Measurements from ENCODE around the gene FAM131A.
A peak's percentile ranks its signal among the peaks of the same experiment; 100 is the strongest.

GRCh38 chr3:184362668-184363546, 25.5 kb downstream of the FAM131A start:
- peak; percentile 18 to 78 (median 64) for TF ChIP-seq CTCF (IDR thresholded peaks at IDR 0.05 in 8 of 11, conservative IDR thresholded peaks at IDR 0.05 in 3 of 11)
- TF ChIP-seq POLR2A (IDR thresholded peaks at IDR 0.05), result peak in 1 of 3 donors; percentile 53
